WTC11 (cell line): ENCODE data around the gene FHAD1. TPM values are rescaled to one million over a fixed set of nuclear protein-coding genes. Genes with fewer than 3 reads are reported as not detected.

Source experiments
- ATAC-seq: fragments of 200-7000 bp; cut with Tn5 transposase; 2 replicates; pipeline ENCODE4 v1.10.0; 2021; ENCODE audit warnings: mild to moderate bottlenecking, moderate library complexity
- CTCF ChIA-PET: fragments of 300-600 bp; sonication (Branson Sonifier 250); formaldehyde crosslinking; loops from one replicate; lab custom pipeline; 2021; ENCODE audit warnings: antibody characterized with exemption; lab: Charles Lee
- POLR2A ChIA-PET: fragments of 350-600 bp; sonication (Branson Sonifier 250); formaldehyde crosslinking; loops from one replicate; lab custom pipeline; 2021; ENCODE audit warnings: antibody characterized with exemption; lab: Charles Lee
- DNase-seq: peaks from one replicate; pipeline ENCODE4 v3.0.0; 2021; ENCODE audit warnings: low spot score
- H3K27ac Mint-ChIP-seq: 2 replicates; pipeline ENCODE4 v1.8.0; 2021; ENCODE audit warnings: mixed read lengths
- H3K27me3 Mint-ChIP-seq: 2 replicates; pipeline ENCODE4 v1.8.0; 2021; ENCODE audit warnings: low read depth, mild to moderate bottlenecking, moderate library complexity, mixed read lengths
- H3K36me3 Mint-ChIP-seq: 2 replicates; pipeline ENCODE4 v1.8.0; 2021; ENCODE audit warnings: mixed read lengths
- H3K4me1 Mint-ChIP-seq: 2 replicates; pipeline ENCODE4 v1.8.0; 2022; ENCODE audit warnings: mixed read lengths
- H3K4me3 Mint-ChIP-seq: 2 replicates; pipeline ENCODE4 v1.8.0; 2021; ENCODE audit warnings: mild to moderate bottlenecking, moderate library complexity, mixed read lengths
- H3K9me3 Mint-ChIP-seq: 2 replicates; pipeline ENCODE4 v1.8.0; 2021; ENCODE audit warnings: mixed read lengths
- AR ChIP-seq: fragments of 250-450 bp; sonication (Bioruptor Pico); IDR thresholded peaks from 2 replicates; pipeline ENCODE4 v1.9.0; 2021; ENCODE audit warnings: mild to moderate bottlenecking
- ATF1 ChIP-seq: sonication (generic); formaldehyde crosslinking; IDR thresholded peaks from 2 replicates; pipeline ENCODE4 v1.8.1; 2023; ENCODE audit warnings: mild to moderate bottlenecking, moderate library complexity, missing genetic modification reagents
- ATF2 ChIP-seq: sonication (generic); formaldehyde crosslinking; IDR thresholded peaks from 2 replicates; pipeline ENCODE4 v1.8.1; 2022; ENCODE audit warnings: low read depth, missing genetic modification reagents, borderline replicate concordance
- ERG ChIP-seq: fragments of 250-450 bp; sonication (Bioruptor Pico); IDR thresholded peaks from 2 replicates; pipeline ENCODE4 v1.8.0; 2021; ENCODE audit warnings: mild to moderate bottlenecking
- FOXK1 ChIP-seq: sonication (generic); formaldehyde crosslinking; IDR thresholded peaks from 2 replicates; pipeline ENCODE4 v1.8.0; 2022; ENCODE audit warnings: mild to moderate bottlenecking, moderate library complexity, missing genetic modification reagents
- GABPB1 ChIP-seq: sonication (generic); formaldehyde crosslinking; IDR thresholded peaks from 2 replicates; pipeline ENCODE4 v1.8.1; 2023; ENCODE audit warnings: mild to moderate bottlenecking, missing genetic modification reagents
- IRF1 ChIP-seq: sonication (generic); formaldehyde crosslinking; IDR thresholded peaks from 2 replicates; pipeline ENCODE4 v1.8.0; 2023; ENCODE audit warnings: missing genetic modification reagents
- MAX ChIP-seq: sonication (generic); formaldehyde crosslinking; IDR thresholded peaks from 2 replicates; pipeline ENCODE4 v1.8.0; 2022; ENCODE audit warnings: mild to moderate bottlenecking, missing genetic modification reagents
- NFE2L1 ChIP-seq: sonication (generic); formaldehyde crosslinking; IDR thresholded peaks from 2 replicates; pipeline ENCODE4 v1.8.1; 2023; ENCODE audit warnings: missing genetic modification reagents
- NR1H2 ChIP-seq: sonication (generic); formaldehyde crosslinking; IDR thresholded peaks from 2 replicates; pipeline ENCODE4 v1.9.0; 2021; ENCODE audit warnings: mild to moderate bottlenecking, moderate library complexity, missing genetic modification reagents
- OVOL2 ChIP-seq: fragments of 250-450 bp; sonication (Bioruptor Pico); IDR thresholded peaks from 2 replicates; pipeline ENCODE4 v1.9.0; 2021; ENCODE audit warnings: mild to moderate bottlenecking, borderline replicate concordance
- PRRX2 ChIP-seq: fragments of 250-450 bp; sonication (Bioruptor Pico); IDR thresholded peaks from 2 replicates; pipeline ENCODE4 v1.8.0; 2021; ENCODE audit warnings: mild to moderate bottlenecking
- RELA ChIP-seq: sonication (generic); formaldehyde crosslinking; IDR thresholded peaks from 2 replicates; pipeline ENCODE4 v1.8.1; 2022; ENCODE audit warnings: missing genetic modification reagents, mild to moderate bottlenecking, borderline replicate concordance
- TP53 ChIP-seq: sonication (generic); formaldehyde crosslinking; IDR thresholded peaks from 2 replicates; pipeline ENCODE4 v1.8.1; 2023; ENCODE audit warnings: mild to moderate bottlenecking, missing genetic modification reagents
- ZBTB43 ChIP-seq: sonication (generic); formaldehyde crosslinking; IDR thresholded peaks from 2 replicates; pipeline ENCODE4 v1.8.1; 2023; ENCODE audit warnings: mild to moderate bottlenecking, missing genetic modification reagents
- ZNF219 ChIP-seq: sonication (generic); formaldehyde crosslinking; IDR thresholded peaks from 2 replicates; pipeline ENCODE4 v1.8.0; 2023; ENCODE audit warnings: missing genetic modification reagents, mild to moderate bottlenecking, borderline replicate concordance
- ZNF317 ChIP-seq: sonication (generic); formaldehyde crosslinking; IDR thresholded peaks from 2 replicates; pipeline ENCODE4 v1.8.1; 2023; ENCODE audit warnings: low read depth, mild to moderate bottlenecking, moderate library complexity, missing genetic modification reagents, borderline replicate concordance
- ZSCAN18 ChIP-seq: fragments of 250-450 bp; sonication (Bioruptor Pico); IDR thresholded peaks from 2 replicates; pipeline ENCODE4 v2.1.2; 2022; ENCODE audit warnings: mild to moderate bottlenecking, moderate library complexity
- total RNA-seq: library from RNA; stranded (reverse); gene quantifications from 3 replicates; pipeline ENCODE4 v1.2.3, GENCODE V29; 2021
- TF ChIP-seq, protein P1 (sequence below): sonication (generic); formaldehyde crosslinking; IDR thresholded peaks from 2 replicates; pipeline ENCODE4 v1.8.0; 2023; ENCODE audit warnings: mild to moderate bottlenecking, missing genetic modification reagents

The FHAD1 gene
- total RNA-seq, 1 experiment from 2014 or later = 3.0 TPM

GRCh38 chr1:15351310-15351709, 104.3 kb downstream of the FHAD1 start (continued):
- TF ChIP-seq ZSCAN18 (CRISPR knock-in tag) = no peak
- TF ChIP-seq ZNF317 (CRISPR knock-in tag) = no peak
- TF ChIP-seq, protein P1, sequence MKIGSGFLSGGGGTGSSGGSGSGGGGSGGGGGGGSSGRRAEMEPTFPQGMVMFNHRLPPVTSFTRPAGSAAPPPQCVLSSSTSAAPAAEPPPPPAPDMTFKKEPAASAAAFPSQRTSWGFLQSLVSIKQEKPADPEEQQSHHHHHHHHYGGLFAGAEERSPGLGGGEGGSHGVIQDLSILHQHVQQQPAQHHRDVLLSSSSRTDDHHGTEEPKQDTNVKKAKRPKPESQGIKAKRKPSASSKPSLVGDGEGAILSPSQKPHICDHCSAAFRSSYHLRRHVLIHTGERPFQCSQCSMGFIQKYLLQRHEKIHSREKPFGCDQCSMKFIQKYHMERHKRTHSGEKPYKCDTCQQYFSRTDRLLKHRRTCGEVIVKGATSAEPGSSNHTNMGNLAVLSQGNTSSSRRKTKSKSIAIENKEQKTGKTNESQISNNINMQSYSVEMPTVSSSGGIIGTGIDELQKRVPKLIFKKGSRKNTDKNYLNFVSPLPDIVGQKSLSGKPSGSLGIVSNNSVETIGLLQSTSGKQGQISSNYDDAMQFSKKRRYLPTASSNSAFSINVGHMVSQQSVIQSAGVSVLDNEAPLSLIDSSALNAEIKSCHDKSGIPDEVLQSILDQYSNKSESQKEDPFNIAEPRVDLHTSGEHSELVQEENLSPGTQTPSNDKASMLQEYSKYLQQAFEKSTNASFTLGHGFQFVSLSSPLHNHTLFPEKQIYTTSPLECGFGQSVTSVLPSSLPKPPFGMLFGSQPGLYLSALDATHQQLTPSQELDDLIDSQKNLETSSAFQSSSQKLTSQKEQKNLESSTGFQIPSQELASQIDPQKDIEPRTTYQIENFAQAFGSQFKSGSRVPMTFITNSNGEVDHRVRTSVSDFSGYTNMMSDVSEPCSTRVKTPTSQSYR (CRISPR knock-in tag) = no peak
- no peak for TF ChIP-seq ATF1
- no peak for TF ChIP-seq FOXK1 (CRISPR knock-in tag)
- no peak for TF ChIP-seq GABPB1 (CRISPR knock-in tag)
- no peak for TF ChIP-seq ERG

GRCh38 chr1:15352128-15352957, 105.3 kb downstream of the FHAD1 start:
- DNase-seq = no peak
- ChIA-PET POLR2A (no interaction called here), CTCF (no interaction called here)
- Mint-ChIP-seq H3K4me1 (no peaks in the 10 kb centered on the region), H3K4me3 (no peak overlapping the region), H3K9me3 (no peaks in the 10 kb centered on the region), H3K27me3 (no peaks in the 10 kb centered on the region), H3K36me3 (no peaks in the 10 kb centered on the region), H3K27ac (no peak overlapping the region)
- ATAC-seq = no peak
- TF ChIP-seq, protein P1 (CRISPR knock-in tag) = no peak
- TF ChIP-seq ZNF219 (CRISPR knock-in tag) (no peak), RELA (CRISPR knock-in tag) (no peak), AR (CRISPR knock-in tag) (no peak), OVOL2 (CRISPR knock-in tag) (no peak), NR1H2 (no peak), PRRX2 (CRISPR knock-in tag) (no peak), MAX (CRISPR knock-in tag) (no peak), IRF1 (CRISPR knock-in tag) (no peak), ATF2 (no peak), TP53 (CRISPR knock-in tag) (no peak), ZBTB43 (CRISPR knock-in tag) (no peak), NFE2L1 (CRISPR knock-in tag) (no peak)
